H1 (cell line): ENCODE measurements around the gene KCNMA1. TPM values are rescaled to one million over a fixed set of nuclear protein-coding genes. Genes with fewer than 3 reads are reported as not detected.

Experiments
- ASH2L ChIP-seq: fragments of 200-600, 300-600 bp; sonication (generic); IDR thresholded peaks from one replicate; pipeline ENCODE4 v1.7.1; 2017; ENCODE audit warnings: low read length
- CHD7 ChIP-seq: fragments of 300-600 bp; sonication (generic); IDR thresholded peaks from 2 replicates; pipeline ENCODE4 v1.7.1; 2012; ENCODE audit warnings: low read length, moderate library complexity, mild to moderate bottlenecking, inconsistent platforms; ENCODE audit not compliant: insufficient replicate concordance
- JUND ChIP-seq: IDR thresholded peaks from 2 replicates; pipeline ENCODE4 v1.6.1; 2011; ENCODE audit warnings: mild to moderate bottlenecking, improper control_type of control experiment, low read length
- polyA plus RNA-seq, 7 experiments: library from polyadenylated mRNA; depleted of rRNA in 3 of 7; stranded (reverse) in 5 of 7; unstranded in 2 of 7; fragments of >200 nt in 5 of 7; fragments of 200-250 nt in 2 of 7; gene quantifications; 1 replicate in 5 of 7; 2 replicates in 1 of 7; 4 replicates in 1 of 7; pipeline versions ENCODE4 v1.2.1 to v1.2.3, GENCODE V29; 2011 to 2013; ENCODE audit warnings: missing spikeins in 2 of 7, mixed read lengths in 2 of 7
- total RNA-seq: library from RNA; stranded (reverse); fragmentation: NEBNext Ultra II Directional; extraction: Animal tissue kit (Norgen Biotek cat#: 25700); gene quantifications from 2 replicates; pipeline ENCODE4 v1.2.1, GENCODE V29; 2021

Gene KCNMA1
- total and polyA plus RNA-seq, 2 of the 8 experiments (the other 6 are each of a cell fraction or from before 2014, with no cell fraction given) = 10.2 to 11.1 TPM

GRCh38 chr10:77208684-77209256 lies 428.8 kb downstream of the KCNMA1 start (continued):
- TF ChIP-seq CHD7 = no peak
- no peak for TF ChIP-seq JUND
- TF ChIP-seq ASH2L = no peak
- TF ChIP-seq, all 59 proteins: peak for 0
